Stimulated activated CD4-positive, alpha-beta T cell treated with anti-CD3 and anti-CD28 coated beads, Interleukin-2, amount 100 ng/mL, for 48 hours (primary cell): ENCODE measurements around the gene RAPGEF4.

ENCODE experiments used
- DNase-seq, 2 donors: peaks; one replicate each; pipeline ENCODE4 v3.0.0-alpha.2; 2020

RAPGEF4 gene

DNA sequence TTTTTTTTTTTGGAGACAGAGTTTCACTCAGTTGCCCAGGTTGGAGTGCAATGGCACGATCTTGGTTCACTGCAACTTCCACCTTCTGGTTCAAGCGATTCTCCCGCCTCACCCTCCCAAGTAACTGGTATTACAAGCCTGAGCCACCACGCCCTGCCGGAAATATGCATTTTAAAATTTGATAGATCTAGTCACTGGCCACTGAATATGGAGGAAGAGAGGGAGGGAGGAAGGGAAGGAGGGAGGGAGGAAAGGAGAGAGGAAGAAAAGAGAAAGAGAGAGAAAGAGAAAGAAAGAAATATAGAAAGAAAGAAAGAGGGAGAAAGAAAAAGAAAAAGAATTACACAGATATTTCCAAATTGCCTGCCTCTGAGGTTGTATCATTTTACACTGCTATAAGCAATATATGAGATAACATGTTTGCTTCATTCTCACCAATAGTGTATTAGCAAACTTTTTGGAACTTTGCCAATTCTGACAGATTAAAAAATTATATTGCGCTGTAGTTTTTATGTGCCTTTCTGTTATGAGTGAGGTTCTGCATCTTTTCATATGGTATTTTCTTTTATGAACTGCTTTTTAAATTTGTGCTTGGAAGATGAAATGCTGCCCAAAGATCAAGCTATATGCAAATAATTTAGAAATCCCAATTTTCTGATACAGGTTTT, 178.8 kb downstream of the RAPGEF4 start:
- no peak for DNase-seq

DNA sequence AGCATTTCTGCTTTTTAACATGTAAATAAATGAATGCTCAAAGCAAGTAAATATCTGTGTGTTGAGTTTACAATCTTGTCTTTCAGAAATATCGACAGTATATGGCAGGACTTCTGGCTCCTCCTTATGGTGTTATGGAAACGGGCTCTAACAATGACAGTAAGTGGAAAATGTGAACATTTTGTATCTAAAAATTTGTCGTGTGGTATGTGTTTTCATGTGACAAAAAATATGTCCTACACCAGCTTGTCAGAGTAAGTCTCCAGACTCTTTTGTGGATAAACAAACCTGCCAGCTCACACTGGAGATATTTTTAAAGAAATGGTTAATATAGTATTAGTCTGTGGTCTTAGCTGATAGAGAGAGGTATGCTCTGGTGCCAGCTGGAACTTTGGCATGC, 182.1 kb downstream of the RAPGEF4 start:
- DNase-seq, result no peak

DNA sequence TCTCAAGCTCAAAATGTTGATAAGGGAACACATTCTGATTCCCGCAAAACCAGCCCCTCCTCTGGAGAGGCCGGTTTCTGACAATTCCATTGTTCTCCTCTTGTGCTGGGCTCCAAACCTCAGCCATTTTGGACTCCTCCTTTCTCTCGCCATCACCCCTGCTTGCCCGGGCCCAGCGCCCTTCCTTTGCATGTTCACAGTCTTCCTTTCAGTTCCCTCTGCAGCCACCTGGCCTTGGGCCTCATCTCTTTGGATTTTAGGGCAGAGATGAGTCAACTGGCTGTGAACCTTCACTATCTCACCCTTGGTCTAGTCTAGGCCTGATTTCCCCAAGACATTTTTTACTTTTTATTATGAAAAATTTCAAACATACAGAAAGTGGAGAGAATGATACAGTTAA, 184.1 kb downstream of the RAPGEF4 start:
- DNase-seq, result no peak

DNA sequence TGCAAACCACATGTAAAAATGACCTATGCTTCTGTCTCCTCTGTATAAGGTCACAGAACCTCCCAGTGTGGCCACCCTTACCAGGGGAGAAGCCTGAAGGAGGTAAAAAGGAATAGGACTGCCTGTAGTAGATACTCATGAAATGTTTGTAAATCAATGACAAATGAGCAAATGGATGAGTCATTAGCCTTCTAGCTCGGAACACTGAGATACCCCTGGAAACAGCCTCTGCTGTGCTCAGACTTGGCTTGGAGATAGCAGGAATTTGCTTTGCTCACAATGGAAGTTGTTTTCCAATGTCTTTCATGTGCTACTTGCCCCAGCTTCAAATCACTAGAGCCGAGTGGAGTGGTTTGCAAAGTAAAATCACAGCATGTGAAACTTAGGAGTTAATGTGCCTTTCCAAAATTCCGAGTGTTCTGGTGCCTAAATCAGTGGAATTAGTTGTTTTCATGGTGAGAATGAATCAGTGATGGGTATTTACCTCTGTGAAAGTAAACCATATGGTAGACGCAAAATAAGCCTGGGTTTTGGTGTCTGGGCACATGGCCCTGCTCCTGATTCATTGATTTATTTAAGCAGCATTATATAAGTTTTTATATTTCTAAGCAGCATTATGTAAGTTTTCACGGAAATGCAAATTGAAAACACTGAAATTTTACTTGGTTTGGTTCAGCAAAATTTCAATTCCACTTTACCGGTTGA, 186.0 kb downstream of the RAPGEF4 start:
- DNase-seq, result no peak

DNA sequence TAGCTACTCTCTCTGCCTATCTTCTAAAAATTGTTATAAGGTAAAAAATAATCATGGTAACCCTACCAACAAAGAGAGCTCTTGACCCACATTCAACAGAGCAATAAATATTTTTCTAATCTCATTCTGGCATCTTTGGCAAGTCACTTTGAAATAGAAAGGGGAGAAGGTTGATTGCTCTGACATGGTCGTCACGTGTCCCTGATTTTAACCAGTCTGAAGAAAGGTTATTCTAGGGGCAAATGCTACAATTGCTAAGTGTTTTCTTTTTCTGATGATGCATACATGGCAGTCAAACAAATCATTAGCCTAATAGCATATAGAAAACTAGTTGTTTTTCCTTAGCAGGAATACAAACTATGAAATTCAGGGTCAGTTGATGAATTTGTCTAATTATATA, 186.7 kb downstream of the RAPGEF4 start:
- no peak for DNase-seq

DNA sequence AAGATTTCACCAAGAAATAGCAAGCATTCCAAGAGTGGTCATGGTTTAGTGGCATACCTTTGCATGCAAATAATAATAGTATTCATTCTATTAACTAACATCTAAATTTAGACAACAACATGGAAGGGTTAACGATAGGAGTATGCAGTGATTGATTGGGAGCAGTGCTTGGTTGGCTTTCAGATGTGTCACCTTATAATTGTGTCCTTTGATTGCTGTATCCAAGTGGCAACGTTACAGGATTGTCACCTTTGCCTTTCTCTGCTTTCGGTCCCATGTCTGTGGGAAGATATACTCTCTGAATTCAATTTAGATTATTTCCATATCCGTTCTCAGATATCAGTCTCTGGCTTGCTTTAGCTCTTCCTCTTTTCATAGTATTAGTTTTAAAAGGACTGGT, 187.2 kb downstream of the RAPGEF4 start:
- DNase-seq, result no peak

DNA sequence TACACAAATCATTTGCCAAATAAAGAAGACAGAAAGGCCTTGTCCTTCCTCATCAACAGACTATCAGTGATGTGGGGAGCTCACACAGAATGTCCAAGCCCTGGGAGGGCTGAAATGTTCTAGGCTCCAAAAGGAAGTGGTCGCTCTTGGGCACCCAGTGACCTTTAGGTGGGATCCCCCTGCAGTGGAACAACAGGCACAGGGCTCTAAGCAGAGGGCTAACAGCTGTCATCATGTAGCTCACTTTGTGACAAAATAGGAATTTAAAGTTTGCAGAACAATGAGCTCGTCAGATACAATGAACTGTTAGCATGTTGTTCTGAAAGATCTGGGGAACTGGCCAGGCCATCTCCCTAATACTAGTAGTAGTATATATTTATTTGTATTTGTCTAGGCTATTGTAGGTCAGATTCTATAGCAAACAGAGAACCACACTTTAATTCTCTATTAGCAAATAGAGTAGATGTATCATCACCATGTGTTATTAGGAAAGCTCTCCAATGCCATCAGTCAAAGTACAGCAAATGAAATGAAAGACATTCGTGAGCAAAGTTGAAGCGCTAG, 188.5 kb downstream of the RAPGEF4 start:
- no peak for DNase-seq

DNA sequence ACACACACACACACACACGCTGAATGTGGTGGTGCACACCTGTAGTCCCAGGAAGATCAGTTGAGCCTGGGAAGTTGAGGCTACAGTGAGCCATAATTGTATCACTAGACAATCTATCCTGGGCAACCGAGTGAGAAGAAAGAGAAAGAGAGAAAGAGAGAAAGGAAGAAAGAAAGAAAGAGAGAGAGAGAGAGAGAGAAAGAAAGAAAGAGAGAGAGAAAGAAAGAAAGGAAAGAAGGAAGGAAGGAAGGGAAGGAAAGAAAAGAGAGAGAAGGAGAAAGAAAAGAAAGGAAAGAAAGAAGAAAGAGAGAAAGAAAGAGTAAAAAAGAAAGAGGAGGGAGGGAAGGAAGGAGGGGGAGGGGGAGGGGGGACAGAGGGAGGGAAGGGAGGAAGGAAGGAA, 190.0 kb downstream of the RAPGEF4 start:
- no peak for DNase-seq

DNA sequence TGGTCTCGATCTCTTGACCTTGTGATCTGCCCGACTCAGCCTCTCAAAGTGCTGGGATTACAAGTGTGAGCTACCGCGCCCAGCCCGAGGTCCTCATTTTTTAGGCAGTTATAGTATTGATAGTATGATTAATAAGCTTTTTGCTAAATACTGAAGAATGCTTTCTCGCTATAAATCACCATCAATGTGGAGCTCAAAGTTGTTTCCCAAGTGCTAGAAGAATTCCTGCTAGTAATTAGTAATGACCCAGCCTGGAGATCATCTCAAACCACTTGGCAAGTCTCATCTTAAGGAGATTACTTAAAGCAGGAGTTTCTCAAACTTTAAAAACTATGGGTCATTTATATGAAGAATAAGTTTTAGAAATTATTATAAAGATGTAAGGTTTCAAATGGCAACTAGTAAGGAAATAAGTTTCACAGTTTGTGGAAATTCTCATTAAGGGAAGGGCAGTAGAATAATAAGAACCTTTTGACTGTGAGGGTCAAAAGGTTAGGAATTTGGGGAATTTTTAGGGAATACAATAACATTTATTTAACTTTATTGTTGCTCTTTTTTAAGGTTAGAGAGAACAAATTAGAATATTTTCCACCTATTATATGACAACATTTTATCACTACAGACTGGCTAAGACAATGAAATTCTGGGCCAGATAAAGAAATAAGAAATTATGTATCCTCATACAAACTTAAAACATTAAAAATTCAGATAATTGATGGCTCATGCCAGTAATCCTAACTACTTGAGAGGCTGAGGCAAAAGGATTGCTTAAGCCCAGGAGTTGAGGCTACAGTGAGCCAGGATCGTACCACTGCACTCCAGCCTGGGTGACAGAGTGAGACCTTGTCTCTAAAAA, 191.4 kb downstream of the RAPGEF4 start:
- DNase-seq, result no peak

DNA sequence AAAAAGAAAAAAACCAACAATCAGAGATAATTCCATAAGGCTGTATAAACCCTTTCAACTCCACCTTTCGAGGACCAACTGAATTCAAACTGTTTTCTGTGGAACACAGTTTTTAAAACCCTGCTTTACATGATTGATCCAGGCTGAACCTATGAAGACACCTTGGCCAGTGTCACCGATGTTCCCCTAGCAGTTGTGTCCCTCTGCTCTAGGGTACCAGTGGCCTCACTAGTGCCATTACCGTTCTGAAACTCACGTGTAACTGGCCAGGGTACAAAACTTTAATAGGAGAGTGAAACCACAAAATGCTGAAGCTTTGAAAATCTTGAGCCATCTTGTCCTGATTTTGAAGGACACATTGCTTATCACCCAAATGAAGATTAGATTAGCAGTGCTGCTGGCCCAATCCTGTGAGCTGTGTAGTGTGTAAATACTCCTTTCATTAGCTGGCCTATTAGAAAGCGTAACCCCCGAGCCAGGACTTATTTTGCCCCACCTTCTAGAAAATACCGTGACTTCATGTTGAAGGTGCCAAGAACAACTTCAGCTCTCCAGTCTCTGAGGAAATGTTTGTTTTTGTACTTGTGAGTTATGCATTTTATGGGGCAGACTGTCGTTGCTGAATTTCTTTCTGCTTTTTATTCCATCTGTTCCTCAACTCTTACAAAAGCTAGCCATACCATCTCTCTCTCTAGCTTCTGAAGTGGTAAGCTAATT, 192.2 kb downstream of the RAPGEF4 start:
- no peak for DNase-seq

DNA sequence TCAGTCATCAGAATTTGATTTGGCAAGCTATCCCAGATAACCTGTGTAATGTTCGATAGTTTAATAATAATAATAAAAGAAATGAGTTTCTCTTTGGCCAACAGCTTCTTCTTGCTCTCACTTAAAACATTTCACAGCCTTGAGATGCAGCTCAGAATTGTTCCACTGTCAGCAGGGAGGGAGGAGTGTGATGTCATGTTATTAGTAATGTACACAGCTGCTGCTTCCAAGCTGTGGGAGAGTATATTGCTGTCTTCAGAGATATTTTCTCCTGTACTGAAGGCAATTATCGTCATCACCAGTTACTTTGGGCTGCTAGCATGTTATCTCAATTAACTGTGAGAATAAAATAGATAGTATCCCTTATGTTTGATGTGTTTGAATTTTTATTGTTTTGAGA, 193.1 kb downstream of the RAPGEF4 start:
- no peak for DNase-seq

DNA sequence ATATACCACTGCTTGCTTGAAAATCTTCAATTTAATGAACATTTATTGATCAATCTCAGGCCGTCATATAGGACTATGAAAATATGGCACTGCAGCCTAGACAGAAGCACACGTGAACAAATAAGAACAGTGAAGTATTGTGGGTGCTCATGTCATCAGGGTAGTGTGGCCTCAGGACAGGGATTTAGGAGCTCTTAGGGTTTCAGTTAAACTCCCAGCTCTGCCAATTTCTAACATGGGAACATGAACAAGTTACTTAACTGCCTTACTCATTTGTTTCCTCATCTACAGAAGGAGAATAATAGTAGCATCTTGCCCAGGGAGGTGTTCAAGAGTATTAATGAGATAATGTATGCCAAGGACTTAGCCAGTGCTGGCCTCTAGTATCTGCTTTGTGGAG, 194.0 kb downstream of the RAPGEF4 start:
- no peak for DNase-seq

DNA sequence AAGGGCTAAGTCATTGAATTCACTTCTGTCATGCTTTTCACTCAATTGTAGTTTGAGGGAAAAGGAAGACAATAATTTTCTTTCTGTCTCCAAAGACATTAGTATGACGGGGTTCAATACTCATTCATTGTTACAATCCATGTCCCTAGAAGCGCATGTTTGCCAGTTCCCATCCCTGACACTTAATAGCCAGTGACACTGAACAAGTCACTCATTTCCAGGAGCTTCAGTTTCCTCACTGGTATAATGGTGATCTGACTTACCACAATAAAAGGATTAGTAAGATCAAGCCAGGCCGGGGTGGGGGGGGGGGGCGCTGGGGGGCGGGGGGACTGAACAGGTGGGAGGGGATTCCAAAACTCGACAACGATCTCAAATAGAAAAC, 195.2 kb downstream of the RAPGEF4 start:
- no peak for DNase-seq

DNA sequence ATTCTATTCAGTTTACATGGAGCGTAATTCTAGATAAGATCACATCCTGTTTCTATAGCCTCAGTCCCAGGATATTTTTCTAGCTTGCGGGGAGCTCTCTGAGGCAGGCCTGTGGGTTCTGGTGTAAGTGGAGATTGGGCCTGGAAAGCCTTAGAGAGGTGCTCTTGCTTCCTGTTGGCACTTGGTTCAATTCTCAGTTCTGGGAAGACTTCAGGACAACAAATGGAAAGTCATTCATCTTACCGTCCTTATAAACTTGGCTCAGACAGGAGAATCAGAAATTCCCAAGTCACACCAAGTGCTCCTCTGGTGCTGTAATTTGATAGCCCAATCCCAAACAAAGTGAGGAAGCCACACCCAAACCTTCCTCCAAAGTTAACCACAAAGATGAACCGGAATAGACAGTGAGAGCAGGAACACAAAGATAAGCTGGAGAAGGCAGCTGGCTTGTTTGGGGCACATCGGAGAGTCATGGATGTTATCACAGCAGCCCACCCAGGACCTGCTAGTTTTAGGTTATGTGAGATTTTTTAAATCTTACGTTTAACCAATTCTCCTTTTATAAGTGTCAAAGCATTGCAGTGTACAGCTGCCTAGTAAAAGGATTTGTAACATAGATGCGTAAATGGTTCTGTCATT, 195.7 kb downstream of the RAPGEF4 start:
- no peak for DNase-seq

DNA sequence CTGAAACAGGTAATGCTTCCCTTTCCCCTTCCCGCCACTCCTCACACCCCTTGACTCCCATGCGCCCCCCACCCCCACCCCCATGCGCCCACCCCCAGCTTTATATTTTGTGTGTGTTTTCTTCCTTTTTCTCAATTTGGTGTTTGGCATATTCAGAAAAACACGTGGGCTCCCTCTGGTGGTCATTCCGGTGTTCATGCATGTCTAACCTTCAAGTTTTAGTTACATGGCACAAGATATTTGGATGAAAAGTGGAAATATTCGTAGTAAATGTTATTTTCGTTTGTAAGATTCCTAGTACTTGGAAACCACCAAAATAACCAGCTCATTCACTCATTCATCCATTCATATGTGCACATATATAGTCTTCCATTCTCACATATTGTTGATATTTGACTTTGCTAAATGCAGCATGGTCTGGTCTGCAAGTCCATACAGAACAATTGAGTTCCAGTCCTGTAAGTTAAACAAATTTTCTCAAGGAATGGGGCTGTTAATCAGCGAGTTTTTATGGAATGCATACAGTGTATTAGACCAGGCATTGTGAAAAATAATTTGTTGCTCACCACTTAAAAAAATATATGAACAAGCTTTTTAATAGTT, 196.4 kb downstream of the RAPGEF4 start:
- DNase-seq, result peak; percentile 61 to 65

DNA sequence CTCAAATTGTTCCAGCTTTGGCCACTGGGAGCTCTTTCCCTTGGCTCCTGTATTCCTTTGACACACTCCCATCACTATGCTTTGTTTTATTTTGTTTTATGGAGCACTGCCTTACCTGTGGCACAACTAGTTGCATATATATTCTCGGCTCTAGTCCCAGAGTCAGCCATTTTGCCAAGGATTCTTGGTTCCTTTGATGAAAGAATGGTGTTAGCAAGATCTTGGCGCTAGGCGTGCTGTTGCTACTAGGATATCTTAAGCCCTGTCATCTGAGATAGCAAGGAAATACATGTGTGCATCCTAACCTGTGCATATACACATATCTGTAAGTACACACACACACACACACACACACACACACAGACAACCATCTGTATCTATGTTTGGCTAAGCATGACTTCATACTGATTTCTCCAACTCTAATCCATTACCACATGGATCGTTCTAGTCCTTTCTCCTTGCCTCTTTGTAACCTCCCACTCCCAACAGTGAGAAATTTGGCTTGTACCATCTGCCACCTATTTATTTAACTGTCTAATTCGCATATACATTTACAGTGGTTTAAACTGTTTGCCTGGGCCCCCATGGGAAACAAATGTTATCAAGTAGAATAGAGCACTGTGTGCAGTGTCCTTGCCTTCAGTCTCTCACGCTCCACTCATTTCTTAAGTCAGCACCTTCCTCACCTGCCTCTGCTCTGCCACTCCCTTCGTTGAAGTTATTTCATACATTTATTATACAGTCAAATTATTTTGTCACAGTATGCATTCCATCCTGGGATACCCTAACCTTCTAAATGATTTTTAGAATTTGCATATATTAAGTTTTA, 202.5 kb downstream of the RAPGEF4 start:
- no peak for DNase-seq

DNA sequence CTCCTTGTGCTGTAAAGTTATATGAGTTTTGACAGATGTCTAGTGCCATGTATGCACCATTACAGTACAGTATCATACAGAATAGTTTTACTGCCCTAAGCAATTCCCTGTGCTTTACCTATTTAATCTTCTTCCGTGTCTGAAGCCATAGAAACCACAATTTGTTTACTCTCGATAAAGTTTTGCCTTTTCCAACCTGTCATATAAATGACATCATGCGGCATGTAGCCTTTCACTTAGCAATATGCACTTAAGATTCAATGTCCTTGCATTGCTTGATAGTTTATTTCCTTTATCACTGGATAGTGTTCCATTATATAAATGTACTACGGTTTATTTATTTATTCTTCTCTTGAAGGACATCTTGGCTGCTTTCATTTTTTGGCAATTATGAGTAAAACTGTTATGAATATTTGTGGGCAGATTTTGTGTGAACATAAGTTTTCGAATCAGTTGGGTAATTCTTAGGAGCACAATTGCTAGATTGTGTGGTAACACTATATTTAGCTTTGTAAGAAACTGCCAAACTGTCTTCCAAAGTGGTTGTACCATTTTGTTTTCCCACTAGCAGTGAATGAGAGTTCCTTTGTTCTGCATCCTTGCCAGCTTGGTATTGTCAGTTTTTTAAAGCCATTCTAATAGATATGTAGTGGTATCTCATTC, 203.2 kb downstream of the RAPGEF4 start:
- no peak for DNase-seq

DNA sequence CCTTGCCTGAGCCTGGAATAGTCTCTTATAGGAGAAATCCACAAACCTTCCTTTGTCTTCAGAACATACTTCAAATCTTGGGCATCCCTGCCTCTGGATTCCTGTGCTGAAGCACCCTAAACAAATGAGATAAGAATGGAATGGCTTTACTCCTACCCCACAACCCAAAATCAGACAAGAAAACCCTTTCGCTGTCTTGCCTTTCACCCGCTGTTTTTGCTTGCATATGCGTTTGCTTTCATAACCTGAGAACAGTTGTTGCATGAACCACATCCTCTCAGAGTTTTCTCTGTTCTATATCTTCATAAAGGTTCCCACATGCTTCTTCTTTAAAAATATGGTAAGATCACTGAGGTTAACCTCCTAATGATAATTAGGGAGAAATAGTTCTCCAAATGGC, 207.9 kb downstream of the RAPGEF4 start:
- DNase-seq, result no peak

DNA sequence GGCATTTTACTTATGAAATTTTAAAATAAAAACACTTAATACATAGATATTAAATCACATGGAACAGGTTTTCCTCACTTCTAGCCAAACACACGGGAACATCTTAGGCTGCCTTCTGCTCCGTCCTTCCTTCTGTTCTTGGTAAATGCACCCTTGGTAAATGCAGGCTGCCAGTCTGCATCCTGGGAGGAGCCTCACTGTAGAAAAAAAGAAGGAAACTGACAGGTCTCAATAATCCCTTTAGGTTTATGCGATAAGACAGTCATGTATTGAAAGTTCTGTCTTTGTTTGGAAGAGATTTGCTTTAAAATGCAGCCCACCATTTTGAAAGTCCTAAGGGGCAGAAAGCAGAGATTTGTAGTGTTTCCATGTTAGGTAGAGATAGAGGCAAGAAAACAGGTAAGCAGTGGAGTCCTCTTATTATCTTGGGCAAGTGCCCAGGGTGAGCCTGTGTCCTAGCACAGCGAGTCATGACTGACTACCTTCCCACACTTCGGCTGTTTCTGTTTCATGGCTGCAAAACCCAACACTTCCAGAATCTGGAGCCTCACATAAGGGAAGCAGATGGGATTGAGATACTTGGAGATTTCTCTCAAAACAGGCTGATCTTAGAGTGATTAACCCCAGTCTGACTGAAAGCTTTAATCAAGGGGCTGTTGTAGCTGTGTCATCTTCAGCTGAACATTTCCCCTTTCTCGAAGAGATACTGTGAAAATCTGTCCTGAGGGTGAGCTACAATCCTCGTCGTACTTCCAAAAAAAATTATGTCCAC, 208.6 kb downstream of the RAPGEF4 start:
- no peak for DNase-seq
